ENCODE results near the gene TBC1D24. TPM values are rescaled to one million over a fixed set of nuclear protein-coding genes. Genes with fewer than 3 reads are reported as not detected.
A peak's percentile ranks its signal among the peaks of the same experiment; 100 is the strongest.

Gene TBC1D24
- total RNA-seq, 4 donors from 2014 or later, result 0.59 to 21.6 (median 4.6) TPM

DNA sequence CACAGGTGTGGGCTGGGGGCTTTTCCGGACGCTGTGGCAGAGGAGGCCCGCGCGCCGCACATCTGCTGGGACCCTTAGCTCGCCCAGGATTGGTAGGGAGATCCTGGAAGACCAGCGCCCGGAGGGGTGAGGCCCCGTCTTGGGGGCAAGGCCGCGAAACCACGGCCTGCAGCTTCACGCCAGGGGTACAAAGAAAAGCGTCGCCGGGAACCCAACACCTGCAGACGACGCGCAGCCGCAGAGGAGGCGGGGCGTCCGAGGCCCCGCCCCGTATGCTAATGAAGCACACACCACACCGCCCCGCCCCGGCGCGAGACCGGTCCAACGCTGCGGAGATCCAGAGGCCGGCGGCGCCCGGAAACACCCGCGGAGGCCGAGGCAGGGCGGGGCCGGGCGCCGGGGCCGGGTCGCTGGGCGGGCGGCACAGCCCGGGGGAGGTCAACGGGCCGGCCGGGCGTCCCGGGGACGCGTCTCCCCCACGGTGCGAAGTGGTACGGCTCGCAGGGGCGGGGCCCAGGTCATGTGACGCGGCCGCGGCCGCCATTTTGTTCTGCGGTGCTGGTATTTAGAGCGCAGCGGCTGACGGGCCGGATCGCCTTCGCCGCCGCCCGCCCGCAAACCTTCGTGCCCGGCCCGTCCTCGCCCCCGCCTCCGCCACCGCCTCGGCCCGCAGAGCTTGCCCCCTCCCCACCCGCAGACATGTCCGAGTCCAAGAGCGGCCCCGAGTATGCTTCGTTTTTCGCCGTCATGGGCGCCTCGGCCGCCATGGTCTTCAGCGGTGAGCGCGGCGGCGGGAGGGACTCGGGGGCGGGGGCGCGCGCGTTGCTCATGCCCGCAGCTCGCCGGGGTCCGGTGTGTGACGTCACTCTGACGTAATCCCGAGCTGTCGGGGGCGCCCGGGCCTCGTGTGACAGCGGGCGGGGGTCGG is 38.7 kb downstream of the TBC1D24 start, which contains the start of gene ATP6V0C:
Gene ATP6V0C (plus strand): TSS at position 548 of the 928 bp plus-strand sequence. CDS start 152 bp downstream, at position 700.
- H3K27me3 ChIP-seq, result no peaks in the 10 kb centered on the region
- no peaks in the 10 kb centered on the region for H3K9me3 ChIP-seq
- H3K27ac ChIP-seq, result peak within 1 kb of the TSS; percentile 96 to 97
- peak within 1 kb of the TSS; percentile 82 to 94 for H3K4me3 ChIP-seq
- H3K36me3 ChIP-seq, result no peaks in the 10 kb centered on the region
- H3K4me1 ChIP-seq, result peaks cover 12 to 37% of the 10 kb centered on the region in 2 donors
- TF ChIP-seq, protein P1, sequence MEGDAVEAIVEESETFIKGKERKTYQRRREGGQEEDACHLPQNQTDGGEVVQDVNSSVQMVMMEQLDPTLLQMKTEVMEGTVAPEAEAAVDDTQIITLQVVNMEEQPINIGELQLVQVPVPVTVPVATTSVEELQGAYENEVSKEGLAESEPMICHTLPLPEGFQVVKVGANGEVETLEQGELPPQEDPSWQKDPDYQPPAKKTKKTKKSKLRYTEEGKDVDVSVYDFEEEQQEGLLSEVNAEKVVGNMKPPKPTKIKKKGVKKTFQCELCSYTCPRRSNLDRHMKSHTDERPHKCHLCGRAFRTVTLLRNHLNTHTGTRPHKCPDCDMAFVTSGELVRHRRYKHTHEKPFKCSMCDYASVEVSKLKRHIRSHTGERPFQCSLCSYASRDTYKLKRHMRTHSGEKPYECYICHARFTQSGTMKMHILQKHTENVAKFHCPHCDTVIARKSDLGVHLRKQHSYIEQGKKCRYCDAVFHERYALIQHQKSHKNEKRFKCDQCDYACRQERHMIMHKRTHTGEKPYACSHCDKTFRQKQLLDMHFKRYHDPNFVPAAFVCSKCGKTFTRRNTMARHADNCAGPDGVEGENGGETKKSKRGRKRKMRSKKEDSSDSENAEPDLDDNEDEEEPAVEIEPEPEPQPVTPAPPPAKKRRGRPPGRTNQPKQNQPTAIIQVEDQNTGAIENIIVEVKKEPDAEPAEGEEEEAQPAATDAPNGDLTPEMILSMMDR (IDR thresholded peaks at IDR 0.05), result peak in 1 of 4 experiments; percentile 21
- TF ChIP-seq POLR2A (IDR thresholded peaks at IDR 0.05), result peak; percentile 90 to 93
- intact Hi-C loops (cut with DNase I; ENCODE audit: low total_unique reads), result no loop called here
- DNase-seq, result peak; percentile 90 to 91

DNA sequence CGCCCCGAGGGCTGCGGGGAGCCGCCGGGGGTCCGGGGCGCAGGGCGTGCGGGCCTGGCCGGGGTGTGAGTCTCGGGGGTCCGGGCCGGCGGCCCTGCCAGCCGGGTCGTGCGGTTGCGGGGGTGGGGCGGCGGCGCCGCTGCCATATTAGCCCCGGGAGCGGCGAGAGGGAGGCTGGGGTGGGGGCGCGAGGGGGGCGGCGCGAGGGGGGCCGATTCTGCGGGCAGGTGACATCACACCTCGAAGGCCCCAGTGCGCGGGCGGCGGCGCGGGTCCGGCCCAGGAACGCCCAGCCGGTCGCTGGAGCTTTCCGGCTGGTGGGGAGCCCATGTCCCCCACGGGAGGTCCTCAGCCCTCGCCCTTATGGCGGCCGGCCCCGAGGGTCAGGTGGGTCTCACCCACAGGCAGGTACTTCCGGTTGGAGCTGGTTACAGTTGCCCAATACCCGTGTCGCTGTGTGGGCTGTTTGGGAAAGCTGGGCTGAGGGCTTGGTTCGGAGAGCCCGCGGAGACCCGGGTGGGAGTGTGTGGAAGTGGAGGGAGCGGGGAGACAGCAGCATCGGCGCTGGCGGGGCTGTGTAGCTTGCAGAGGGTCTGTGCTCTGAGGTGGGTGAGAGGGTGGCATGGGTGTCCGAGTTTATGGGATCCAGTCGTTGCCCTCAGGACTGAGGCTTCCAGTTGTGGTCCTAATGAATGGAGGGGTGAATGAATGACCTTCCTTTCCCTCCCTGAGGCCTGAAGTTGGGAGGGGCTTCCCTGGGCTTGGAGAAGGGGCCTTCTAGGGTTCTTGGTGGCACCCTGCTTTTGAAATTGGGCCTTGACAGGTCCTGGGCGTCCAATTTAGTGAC is 39.6 kb downstream of the TBC1D24 start:
- Histone ChIP-seq H3K27ac (peak overlapping the region; percentile 96 to 97), H3K9me3 (no peaks in the 10 kb centered on the region), H3K4me3 (peak overlapping the region; percentile 82 to 94), H3K4me1 (peaks cover 18 to 45% of the 10 kb centered on the region in 2 donors), H3K36me3 (no peaks in the 10 kb centered on the region), H3K27me3 (no peaks in the 10 kb centered on the region)
- intact Hi-C loops (cut with DNase I; ENCODE audit: low total_unique reads), result no loop called here
- DNase-seq, result no peak
- TF ChIP-seq, protein P1 (IDR thresholded peaks at IDR 0.05), result no peak
- TF ChIP-seq POLR2A (IDR thresholded peaks at IDR 0.05), result no peak

DNA sequence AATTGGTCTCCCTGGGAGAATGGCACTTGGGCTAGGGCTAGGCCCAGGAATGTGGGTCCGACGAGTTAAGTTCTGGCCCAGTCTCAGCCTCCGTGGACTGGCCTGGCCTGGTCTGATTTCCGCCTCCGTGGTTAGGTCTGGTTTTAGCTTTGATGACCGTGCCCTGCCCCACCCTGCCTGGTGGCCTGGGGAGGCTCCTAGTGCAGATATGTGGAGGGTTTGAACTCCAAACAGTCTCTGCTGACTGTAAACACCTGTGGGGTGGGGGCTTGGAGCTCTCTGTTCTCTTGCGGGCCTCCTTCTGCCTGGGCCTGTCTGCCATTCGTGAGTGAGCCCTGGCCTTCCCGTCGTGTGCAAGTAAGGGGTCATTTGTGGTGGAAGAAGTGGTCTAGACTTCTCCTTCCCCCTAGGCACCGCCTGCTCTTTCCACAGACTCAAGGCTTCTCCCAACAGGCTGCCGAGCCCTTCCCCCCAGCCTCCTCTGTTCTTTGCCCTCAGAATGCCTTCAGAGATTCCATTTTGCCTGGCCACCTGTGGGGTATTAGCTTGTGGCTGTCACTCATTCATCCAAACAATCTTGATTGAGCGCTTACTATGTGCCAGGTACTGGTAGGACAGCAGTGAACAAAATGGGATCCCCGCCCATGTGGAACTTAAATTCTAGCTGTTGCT is 40.4 kb downstream of the TBC1D24 start:
- intact Hi-C loops (cut with DNase I; ENCODE audit: low total_unique reads), result no loop called here
- peak in 1 of 2 donors; percentile 14 for DNase-seq
- Histone ChIP-seq H3K36me3 (no peaks in the 10 kb centered on the region), H3K27me3 (no peaks in the 10 kb centered on the region), H3K9me3 (no peaks in the 10 kb centered on the region), H3K27ac (peak overlapping the region; percentile 96 to 97), H3K4me1 (peaks cover 21 to 50% of the 10 kb centered on the region in 2 donors), H3K4me3 (peak overlapping the region; percentile 82 to 94)
- no peak for TF ChIP-seq POLR2A (IDR thresholded peaks at IDR 0.05)
- TF ChIP-seq, protein P1 (IDR thresholded peaks at IDR 0.05), result no peak

DNA sequence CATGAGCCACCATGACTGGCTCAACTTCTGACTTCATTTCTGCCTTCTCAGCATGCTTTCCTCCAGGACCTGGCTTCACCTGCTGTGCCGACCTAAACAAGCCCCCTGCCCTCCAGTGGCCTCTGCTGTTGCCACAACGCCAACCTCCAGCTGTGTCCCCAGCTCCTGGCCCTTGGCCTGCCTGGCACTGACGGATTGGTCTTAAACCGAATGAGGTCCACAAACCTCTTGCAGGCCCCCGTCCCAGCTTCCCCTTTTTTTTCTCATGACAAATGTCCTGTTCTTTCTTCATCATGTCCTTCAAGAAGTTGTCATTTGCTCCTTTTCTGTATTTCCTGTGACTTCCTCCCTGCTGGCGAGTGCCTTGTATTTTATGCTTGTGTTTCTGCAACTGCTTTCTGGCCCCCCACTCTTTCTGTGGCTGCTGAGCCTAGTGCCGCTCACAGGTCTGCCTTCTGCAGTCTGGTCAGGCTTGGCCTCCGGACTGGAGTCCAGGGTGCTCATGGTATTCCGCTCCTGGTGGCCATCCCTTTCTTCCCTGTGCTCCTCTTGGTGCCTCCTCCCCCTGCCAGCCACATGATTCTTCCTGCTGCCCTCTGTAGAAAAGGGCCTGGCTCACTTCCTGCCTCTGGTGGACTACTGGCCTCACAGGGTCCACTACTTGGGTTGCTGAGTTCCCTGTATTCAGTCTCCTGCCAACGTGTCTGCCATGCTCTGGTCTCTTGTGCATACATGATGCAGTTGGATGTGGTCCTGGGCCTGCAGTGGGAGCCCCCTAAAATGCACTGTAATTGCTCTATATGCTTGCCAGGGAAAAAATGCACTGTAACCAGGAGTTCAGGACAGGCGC is 41.7 kb downstream of the TBC1D24 start:
- H3K27me3 ChIP-seq, result no peaks in the 10 kb centered on the region
- DNase-seq, result peak in 1 of 2 donors; percentile 20
- no peaks in the 10 kb centered on the region for H3K36me3 ChIP-seq
- TF ChIP-seq, protein P1 (IDR thresholded peaks at IDR 0.05), result no peak
- TF ChIP-seq POLR2A (IDR thresholded peaks at IDR 0.05), result no peak
- no peaks in the 10 kb centered on the region for H3K9me3 ChIP-seq
- intact Hi-C loops (cut with DNase I; ENCODE audit: low total_unique reads), result no loop called here
- H3K4me3 ChIP-seq, result no peak overlapping the region
- peak overlapping the region; percentile 2 to 34 for H3K27ac ChIP-seq
- H3K4me1 ChIP-seq, result peaks cover 30 to 50% of the 10 kb centered on the region in 2 donors
